Hair follicle dermal papilla cell (primary cell): ENCODE results near the gene PPP1R2B. TPM values are rescaled to one million over a fixed set of nuclear protein-coding genes. Genes with fewer than 3 reads are reported as not detected.

Experiments
- small RNA-seq: library from RNA; depleted of rRNA; stranded (forward); fragments of <200 nt; gene quantifications from one replicate; pipeline ENCODE3, GENCODE V24; 2012
- total RNA-seq: library from RNA; depleted of rRNA; stranded (reverse); fragments of >200 nt; gene quantifications from 2 replicates; pipeline ENCODE4 v1.2.3, GENCODE V29; 2012

Gene PPP1R2B
- total RNA-seq: under 0.01 and 0.12 TPM in 2 replicates

DNA sequence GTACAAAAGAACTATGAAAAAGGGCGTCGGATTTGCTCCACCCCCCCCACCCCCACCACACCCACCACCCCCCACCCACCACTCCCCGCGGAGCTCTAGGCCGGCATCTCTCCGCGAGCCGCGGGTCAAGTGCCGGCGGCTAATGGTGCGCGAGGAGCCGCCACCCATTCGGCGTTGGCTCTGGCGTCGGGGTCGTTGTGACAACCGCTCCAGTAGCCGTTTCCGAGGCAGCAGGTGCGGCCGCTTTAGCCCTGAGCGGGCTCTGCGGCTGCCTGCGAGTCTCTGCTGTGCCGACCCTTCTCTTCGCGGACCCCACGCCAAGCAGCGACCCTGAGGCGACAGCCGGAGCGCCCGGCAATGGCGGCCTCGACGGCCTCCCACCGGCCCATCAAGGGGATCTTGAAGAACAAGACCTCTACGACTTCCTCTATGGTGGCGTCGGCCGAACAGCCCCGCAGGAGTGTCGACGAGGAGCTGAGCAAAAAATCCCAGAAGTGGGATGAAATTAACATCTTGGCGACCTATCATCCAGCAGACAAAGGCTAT lies at the start of gene PPP1R2B:
Gene PPP1R2B, plus strand, starts transcription at position 90 of the 546 bp plus-strand sequence. Its CDS starts 268 bp downstream, at position 358.

Small RNA genes lying within 50 kb of the gene (small RNA-seq; reads per million reads assigned to genes)
- gene RNU6-556P: not detected

Other genes starting within 250 kb of the PPP1R2B start
- not detected in 2 replicates for gene TIMD4, start 112.9 kb downstream of the PPP1R2B start, total RNA-seq
- gene HAVCR1, start 208.8 kb downstream of the PPP1R2B start, total RNA-seq: not detected in 2 replicates